Keratinocyte (primary cell): ENCODE data around the gene MBD3L3.
"Not testable (repeated sequence)": the region's sequence is repeated elsewhere in the genome, so short reads cannot be mapped to it uniquely, and the experiment has no call there.

Experiments used
- CTCF ChIP-seq, 3 experiments: IDR thresholded peaks in 1 of 3; conservative IDR thresholded peaks in 1 of 3; optimal IDR thresholded peaks in 1 of 3; 2 replicates in 2 of 3; 3 replicates in 1 of 3; pipeline versions ENCODE3 to v1.5.1; 2011; ENCODE audit warnings: low read length in 3 of 3, mild to moderate bottlenecking in 3 of 3, moderate library complexity in 2 of 3, control low read depth in 1 of 3, inconsistent platforms in 1 of 3; ENCODE audit not compliant: insufficient read depth in 2 of 3; ENCODE audit errors: extremely low read depth in 1 of 3
- EZH2 ChIP-seq: IDR thresholded peaks from one replicate; pipeline ENCODE4 v1.6.1; 2012; ENCODE audit warnings: inconsistent platforms, mild to moderate bottlenecking, low read length, moderate library complexity

- TF ChIP-seq CTCF (optimal IDR thresholded peaks at IDR 0.05 in 1 of 3, IDR thresholded peaks at IDR 0.05 in 1 of 3, conservative IDR thresholded peaks at IDR 0.05 in 1 of 3; ENCODE audit: extremely low read depth in 1 of 3, insufficient read depth in 2 of 3, low read length in 3 of 3); EZH2: not testable (repeated sequence)
Observed at GRCh38 chr19:7055679-7056078, 2.8 kb downstream of the MBD3L3 start.
